ENCODE results near the gene PRKN.

DNA sequence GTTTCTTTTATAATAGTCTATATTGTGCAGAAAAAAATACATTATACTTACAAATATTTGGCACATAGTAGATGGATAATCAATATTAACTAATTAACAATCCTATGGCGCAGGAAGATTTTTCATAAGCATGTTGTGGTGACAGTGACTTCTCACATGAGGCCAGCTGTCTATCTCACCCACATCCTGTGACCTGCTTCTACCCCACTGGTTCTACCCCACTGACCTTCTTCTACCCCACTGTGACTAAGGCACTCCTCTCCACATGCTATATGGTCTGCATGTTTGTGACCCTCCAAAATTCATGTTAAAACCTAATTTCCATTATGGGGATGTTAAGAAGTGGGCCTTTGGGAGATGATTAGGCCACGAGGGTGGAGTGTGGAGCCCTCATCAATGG lies 1058.9 kb downstream of the PRKN start:
- TF ChIP-seq, protein P1, sequence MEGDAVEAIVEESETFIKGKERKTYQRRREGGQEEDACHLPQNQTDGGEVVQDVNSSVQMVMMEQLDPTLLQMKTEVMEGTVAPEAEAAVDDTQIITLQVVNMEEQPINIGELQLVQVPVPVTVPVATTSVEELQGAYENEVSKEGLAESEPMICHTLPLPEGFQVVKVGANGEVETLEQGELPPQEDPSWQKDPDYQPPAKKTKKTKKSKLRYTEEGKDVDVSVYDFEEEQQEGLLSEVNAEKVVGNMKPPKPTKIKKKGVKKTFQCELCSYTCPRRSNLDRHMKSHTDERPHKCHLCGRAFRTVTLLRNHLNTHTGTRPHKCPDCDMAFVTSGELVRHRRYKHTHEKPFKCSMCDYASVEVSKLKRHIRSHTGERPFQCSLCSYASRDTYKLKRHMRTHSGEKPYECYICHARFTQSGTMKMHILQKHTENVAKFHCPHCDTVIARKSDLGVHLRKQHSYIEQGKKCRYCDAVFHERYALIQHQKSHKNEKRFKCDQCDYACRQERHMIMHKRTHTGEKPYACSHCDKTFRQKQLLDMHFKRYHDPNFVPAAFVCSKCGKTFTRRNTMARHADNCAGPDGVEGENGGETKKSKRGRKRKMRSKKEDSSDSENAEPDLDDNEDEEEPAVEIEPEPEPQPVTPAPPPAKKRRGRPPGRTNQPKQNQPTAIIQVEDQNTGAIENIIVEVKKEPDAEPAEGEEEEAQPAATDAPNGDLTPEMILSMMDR (conservative IDR thresholded peaks at IDR 0.05; ENCODE audit: low read depth in 2 of 2): no peak
- TF ChIP-seq EZH2phosphoT487 (IDR thresholded peaks at IDR 0.05; ENCODE audit: unreplicated experiment) (no peak), POLR2AphosphoS5 (IDR thresholded peaks at IDR 0.05; ENCODE audit: low read depth) (no peak)

Data from GM23338 (cell line).